GM12872 (cell line): ENCODE measurements around the gene CTSZ.

Experiments
- CTCF ChIP-seq: IDR thresholded peaks from 3 replicates; pipeline ENCODE4 v1.5.1; 2011; ENCODE audit warnings: low read depth, mild to moderate bottlenecking, low read length, moderate library complexity; ENCODE audit not compliant: insufficient read depth

CTSZ gene

DNA sequence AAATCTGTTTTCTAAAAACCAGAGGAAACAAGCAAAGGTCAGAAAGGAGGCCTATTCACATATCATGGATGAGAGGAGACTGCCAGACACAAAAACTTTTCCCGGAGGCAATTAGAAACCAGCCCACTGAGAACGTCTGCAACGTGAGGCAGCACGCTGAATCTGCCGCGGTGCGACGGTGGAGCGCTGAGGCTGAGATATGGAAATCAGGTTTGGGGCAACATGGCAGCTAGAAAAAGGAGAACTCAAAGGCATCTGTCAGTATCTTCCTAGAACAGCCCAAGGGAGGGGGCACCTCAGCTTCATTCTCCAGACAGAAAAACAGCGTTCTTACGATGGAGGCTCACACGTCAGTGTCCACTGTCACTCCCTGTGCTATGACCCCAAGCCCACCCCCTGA is 30.3 kb upstream of the CTSZ start:
- no peak for TF ChIP-seq CTCF

- TF ChIP-seq CTCF = no peak
These were observed 28.3 kb upstream of the CTSZ start for GRCh38 chr20:59035381-59035780.

GRCh38 chr20:59033616-59034165 is 26.6 kb upstream of the CTSZ start:
- TF ChIP-seq CTCF = no peak

DNA sequence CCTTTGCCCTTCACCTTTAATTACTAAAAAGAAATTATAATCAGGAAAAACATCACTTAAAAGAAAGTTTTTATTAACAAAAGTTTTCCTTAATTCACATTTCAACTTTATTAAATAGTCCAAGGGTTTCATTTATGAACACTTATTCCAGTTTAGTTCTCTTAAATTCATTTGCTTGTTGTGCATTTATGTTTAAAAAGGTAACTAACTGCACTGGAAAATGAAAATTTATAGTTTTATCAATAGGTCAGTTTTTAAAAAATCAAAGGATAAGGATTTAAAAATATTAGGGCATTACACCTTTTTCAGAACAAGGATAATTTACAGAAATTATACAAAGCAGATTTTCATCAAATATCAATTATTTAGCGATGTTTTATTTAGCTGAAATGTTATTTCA is 26.0 kb upstream of the CTSZ start:
- TF ChIP-seq CTCF = no peak

DNA sequence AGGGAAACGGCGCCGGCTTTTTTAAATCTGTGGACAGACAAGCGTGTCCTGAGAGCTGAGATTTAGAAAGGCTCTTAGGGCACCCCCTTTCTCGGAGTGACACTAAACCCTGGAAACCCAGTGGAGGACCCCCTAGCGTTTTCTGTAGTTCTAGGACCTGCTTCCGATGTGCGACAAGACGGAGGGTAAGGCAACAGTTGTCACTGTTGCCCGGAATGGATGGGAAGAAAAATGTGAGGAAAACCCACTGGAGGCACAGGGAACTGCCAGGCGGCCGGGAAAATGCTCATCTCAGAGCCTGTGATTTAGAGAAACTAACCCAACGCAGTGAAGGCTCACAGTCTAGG is 25.6 kb upstream of the CTSZ start:
- 0 out of 3 replicates have a peak, but pooled peaks have one; percentile 2 for TF ChIP-seq CTCF

DNA sequence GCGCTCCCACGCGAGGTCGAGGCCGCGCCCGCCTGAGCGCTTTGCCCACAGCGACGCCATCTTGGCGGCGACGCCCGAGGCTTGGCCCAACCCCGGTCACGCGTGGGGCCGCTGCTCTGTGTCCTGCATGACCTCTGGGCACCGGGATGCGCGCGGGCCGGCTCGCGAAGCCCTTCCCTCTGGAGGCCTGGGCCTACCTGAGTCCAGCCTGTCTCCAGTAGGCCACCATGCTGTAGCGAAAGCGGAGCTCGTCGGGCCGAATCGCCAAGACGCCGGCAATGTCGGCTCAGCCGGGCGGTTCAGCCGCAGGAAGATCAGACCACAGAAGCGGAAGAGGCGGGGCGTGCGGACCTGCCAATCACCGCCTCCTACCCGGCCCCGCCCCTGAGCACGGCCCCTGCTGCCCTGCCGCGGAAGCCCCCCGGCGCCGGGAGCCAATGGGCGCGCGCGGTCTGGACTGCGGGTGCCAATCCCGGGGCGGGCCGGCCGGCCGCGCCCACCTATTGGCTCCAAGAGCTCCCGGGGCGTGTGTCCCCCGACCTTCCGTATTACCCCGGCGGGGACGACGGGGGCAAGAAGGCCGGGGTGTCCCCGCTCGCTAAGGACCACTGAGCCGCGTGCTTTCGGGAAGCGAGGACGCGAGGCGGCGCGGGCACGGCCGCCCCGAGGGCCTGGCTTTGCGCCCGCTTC is 25.1 kb upstream of the CTSZ start, which contains the start of gene ATP5F1E:
Gene ATP5F1E (minus strand): TSS at position 313 of the 690 bp plus-strand sequence. CDS start 84 bp downstream, at position 229.
- TF ChIP-seq CTCF = no peak

DNA sequence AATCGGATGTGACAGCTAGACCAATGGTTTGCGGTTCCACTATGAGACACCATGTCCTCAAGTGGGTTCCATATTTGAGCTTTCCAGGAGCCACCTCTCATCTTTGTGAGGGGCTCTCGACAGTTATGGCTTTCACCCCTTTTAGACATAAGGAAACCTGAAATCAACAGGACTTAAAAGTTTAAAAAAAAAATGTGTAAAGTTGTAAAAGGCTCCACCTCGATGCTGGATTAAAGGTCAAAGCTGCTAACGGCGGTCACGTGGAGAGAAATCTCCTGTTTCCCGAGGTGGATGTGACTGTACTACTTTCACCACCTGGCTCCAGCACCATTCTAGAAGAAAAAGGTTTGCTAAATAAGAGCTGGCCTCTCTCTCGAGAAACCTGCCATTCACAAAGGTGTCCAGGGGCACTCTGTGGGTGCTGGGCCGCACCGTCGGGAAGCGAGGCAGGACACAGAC is 24.5 kb upstream of the CTSZ start:
- TF ChIP-seq CTCF = no peak
